GM12872 (cell line): ENCODE measurements around the gene PLCD4.

Experiments
- TF ChIP-seq, protein P1 (sequence below): IDR thresholded peaks from 3 replicates; pipeline ENCODE4 v1.5.1; 2011; ENCODE audit warnings: low read depth, mild to moderate bottlenecking, low read length, moderate library complexity; ENCODE audit not compliant: insufficient read depth

PLCD4 gene

DNA sequence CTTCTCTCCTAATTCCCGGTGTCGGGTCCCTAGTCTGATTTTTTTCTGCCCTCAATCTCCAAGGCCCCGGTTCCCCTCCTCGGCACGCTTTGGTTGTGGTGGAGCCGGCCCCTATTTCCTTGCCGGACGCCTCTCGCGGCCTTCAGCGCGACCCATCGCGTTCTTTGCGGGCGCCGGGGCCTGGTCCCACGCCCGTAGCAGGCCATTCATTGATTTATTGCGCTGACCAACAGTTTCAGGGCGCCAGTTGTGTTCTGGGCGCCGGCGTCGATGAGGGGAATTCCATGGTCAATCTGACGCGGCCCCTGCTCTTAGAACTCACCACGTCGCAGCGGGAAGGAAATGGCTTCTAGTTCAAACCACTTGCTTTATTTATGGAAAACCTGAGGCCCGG, 38.7 kb upstream of the PLCD4 start:
- TF ChIP-seq, protein P1, sequence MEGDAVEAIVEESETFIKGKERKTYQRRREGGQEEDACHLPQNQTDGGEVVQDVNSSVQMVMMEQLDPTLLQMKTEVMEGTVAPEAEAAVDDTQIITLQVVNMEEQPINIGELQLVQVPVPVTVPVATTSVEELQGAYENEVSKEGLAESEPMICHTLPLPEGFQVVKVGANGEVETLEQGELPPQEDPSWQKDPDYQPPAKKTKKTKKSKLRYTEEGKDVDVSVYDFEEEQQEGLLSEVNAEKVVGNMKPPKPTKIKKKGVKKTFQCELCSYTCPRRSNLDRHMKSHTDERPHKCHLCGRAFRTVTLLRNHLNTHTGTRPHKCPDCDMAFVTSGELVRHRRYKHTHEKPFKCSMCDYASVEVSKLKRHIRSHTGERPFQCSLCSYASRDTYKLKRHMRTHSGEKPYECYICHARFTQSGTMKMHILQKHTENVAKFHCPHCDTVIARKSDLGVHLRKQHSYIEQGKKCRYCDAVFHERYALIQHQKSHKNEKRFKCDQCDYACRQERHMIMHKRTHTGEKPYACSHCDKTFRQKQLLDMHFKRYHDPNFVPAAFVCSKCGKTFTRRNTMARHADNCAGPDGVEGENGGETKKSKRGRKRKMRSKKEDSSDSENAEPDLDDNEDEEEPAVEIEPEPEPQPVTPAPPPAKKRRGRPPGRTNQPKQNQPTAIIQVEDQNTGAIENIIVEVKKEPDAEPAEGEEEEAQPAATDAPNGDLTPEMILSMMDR, result no peak

DNA sequence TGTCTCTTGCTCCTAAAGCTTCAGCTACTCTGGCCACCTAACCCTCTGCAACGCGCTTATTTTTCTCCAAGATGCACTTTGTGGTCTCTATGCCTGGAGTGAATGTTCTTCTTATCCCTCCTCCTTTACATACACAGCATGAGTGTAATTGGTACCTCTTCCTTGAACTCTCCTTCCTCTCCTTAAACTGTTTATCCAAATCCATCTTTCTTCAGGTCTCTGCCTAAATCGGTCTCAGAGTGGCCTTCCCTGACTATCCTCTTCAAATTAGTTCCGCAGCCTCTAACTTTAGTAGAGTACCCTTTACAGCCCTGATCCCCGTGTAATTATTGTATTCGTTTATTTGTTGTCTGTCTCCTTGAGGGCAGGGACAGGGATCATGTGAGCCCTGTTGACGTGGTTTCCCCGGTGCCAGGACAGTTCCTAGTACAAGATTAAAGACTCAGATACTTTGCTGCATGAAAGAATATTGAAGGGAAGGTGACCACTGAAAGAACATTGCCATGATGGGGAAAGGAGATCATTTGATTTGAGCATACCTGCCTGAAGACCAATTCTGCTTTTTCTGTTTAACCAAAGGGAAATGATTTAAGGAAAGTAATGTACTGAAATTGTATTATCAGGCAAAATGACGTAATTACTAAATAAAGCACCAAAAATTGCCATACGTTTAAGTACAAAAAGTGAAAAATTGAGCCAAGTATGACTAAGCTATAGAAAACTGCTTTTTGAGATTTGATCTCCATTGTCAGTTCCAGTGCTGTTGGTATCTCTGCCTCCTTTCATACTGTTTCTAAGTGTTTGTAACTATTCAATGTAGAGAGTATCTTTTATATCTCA, 37.8 kb upstream of the PLCD4 start:
- TF ChIP-seq, protein P1, result no peak

DNA sequence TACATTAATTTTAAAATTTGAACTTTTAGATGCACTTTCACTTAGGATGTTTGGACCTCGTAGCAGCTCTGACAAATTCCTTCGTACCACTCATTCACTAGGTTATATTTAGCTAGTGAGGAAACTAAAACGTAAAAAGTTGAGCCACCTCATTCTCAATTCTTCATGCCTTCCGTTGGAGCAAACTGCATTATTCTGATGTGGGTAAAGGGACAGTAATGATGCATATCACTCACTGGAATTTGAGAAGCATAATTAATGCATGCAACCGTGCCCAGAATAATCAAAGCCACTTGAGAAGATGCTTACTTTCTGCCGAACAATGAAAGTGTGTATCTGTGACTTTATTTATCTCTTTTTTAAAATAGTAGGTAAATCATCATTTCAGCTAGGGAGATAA, 36.8 kb upstream of the PLCD4 start:
- TF ChIP-seq, protein P1, result no peak

DNA sequence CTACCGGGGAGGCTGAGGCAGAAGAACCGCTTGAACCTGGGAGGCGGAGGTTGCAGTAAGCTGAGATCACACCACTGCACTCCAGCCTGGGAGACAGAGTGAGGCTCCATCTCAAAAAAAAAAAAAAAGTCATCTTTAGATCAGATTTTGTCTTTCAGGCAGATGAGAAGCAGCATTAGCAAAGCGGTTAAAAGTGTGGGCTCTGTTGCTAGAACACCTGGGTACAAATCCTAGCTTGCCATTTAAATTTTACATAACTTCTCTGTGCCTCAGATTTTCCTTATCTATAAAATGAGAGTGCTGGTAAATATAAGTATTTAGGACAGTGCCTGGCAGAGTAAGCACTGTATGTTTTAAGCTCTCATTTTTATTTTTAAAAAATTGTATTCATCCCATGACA, 30.8 kb upstream of the PLCD4 start:
- TF ChIP-seq, protein P1, result no peak

DNA sequence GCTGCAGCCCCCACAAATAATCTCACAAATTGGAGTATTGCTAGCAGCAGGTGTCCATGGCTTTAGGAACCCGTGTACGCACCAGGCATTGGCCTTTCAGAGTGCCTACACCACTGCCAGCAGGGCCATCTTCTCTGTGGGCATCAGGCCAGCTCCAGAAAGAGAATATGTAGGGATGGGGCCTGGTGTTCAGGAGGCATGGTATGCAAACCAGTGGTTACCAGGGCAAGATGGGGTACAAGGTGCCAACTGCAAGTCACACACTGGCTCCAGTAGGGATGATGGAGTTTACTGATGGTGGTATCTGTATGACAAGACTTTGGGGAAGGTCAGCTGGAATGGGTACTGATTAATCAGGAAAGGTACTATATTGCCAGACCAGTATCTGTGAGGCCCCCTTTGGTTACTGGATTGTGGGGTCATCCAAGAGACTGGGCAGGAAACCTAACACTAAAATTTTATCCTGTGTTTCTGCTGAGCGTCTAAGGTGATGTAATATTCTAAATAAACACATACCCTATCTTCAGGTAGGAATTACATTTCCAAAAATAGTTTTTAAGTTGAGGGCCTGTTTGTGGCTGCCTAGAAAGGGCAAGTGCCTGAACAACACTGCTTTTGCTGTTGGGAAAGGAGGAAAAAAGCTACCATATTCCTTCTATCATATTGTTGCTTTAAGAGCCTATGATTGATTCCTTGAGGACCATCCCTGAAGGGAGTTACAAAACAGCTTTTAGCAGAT, 30.0 kb upstream of the PLCD4 start:
- TF ChIP-seq, protein P1, result no peak

DNA sequence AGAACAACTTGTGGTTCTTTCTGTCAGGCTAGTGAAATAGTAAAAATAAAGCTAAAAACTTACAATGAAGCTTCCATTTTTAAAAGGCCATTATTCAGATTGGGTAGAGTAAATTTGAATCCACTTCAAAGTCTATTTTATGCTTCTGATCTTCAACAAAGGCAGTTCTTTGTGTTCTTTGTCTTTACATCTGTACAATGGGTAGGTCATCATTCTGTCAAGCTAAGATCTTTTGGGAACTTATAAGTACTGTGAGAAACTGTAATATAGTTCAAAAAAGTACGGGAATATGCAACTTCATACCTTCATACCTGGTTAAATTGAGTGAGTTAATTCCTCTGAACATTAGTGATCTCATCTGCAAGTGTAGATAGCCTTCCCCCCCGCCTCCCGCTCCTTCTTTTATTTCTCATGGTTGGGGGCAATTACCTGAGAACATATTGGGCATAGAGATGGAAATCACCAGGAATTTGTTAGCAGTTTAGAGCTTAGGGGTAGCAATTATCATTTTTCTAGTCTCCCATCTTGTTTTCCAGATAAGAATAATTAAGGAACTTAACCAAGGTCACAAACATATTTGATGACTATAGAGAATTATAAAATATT, 29.3 kb upstream of the PLCD4 start:
- TF ChIP-seq, protein P1, result no peak

DNA sequence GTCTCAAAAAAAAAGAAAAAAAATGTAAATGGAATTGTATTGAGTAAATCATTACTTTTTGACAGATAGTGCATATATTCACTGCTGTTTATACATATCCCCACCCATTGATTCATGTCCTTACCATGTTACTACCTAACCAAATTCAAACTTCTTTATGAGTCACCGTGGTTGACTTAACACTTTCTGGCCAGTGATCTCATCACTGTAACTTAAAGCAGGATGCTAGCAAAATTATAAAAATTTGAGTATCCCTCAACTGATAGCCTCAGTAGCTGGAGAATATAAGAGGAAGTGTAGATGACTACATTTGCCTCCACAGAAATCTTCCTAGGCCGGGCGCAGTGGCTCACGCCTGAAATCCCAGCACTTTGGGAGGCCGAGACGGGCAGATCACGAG, 25.6 kb upstream of the PLCD4 start:
- TF ChIP-seq, protein P1, result no peak
